Body of pancreas (tissue), 4 donors: Measurements from ENCODE around the gene ARGLU1.

ENCODE experiments used
- CTCF ChIP-seq, 7 experiments: fragments of 450-650 bp in 4 of 7; fragments of 200-600 bp in 3 of 7; sonication (generic) in 3 of 7; IDR thresholded peaks; one replicate each; pipeline ENCODE4 v1.5.1; 2016 to 2019; ENCODE audit warnings: antibody characterized with exemption in 7 of 7
- POLR2A ChIP-seq, 3 donors: fragments of 450-650 bp; IDR thresholded peaks; one replicate each; pipeline ENCODE4 v1.6.1; 2016; ENCODE audit warnings: antibody characterized with exemption in 3 of 3, mild to moderate bottlenecking in 2 of 3

- TF ChIP-seq CTCF (IDR thresholded peaks at IDR 0.05) (no peak), POLR2A (IDR thresholded peaks at IDR 0.05) (no peak)
Measured at GRCh38 chr13:106551751-106552150, 16.2 kb downstream of the ARGLU1 start.
